ENCODE results near the gene RARG.

- TF ChIP-seq CTCF (IDR thresholded peaks at IDR 0.05) (no peak), POLR2A (IDR thresholded peaks at IDR 0.05) (no peak)
Observed at GRCh38 chr12:53245286-53245685, 13.3 kb upstream of the RARG start.
